NCI-H510A (cell line): ENCODE measurements around the gene KIF16B.
"Not testable (repeated sequence)": the region's sequence is repeated elsewhere in the genome, so short reads cannot be mapped to it uniquely, and the experiment has no call there.

Source experiments
- DNase-seq: peaks from one replicate; lab custom pipeline; 2025; lab: John Stamatoyannopoulos, UW

The KIF16B gene

DNA sequence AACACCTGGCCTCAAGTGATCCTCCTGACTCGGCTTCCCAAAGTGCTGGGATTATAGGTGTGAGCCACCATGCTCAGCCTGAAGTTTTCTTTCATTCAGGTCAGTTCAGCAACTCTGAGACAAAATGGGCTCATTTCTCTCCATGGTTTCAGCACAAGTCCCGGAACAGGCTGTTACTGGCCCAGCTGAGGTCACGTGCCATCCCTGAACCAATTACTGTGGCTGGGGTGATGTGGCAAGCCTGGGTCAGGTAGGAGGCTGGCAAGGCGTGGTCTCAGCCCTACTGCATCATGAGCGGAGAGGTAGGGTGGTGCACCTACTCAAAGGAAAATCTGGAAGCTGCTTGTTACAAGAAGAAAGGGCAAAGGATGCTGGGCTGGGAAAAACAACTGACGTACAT lies 326.4 kb downstream of the KIF16B start:
- no peak for DNase-seq

DNA sequence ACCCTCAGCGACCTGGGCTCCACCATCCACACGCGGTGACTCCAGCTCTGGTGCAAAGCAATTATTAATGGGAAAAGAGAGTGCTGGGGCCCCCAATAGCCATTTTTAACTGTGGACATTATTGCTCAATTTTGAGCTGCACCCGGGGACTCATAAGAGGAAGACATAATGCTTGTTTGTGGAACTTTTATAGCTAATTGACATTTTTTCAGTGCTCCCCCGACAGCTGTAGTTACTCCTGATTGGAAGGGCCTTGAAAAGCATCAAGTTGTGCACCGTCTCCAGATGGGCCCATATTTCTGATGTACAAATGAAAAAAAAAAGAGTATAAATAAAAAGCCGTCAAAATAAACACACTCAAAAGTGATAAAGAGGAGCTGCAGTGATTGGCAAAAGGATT lies 327.0 kb downstream of the KIF16B start:
- no peak for DNase-seq

DNA sequence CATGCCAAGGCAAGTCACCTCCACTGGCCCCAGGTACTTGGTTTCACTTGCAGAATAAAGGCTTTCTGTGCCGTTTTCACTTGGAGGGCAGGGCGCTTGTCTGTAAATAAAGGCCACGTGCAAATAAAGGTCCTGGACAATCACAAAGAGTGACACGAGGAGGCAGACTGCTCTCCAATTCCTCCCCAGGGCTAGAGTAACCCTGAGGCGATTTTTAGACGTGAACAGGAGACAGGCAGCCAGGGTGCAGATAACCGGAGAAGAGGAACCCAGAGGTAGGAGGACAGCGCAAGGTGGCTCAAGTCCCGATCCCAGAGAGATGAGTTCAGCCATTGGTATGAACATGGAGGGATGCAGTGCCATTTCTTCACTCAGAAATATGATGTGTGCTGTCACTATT lies 327.4 kb downstream of the KIF16B start:
- no peak for DNase-seq

DNA sequence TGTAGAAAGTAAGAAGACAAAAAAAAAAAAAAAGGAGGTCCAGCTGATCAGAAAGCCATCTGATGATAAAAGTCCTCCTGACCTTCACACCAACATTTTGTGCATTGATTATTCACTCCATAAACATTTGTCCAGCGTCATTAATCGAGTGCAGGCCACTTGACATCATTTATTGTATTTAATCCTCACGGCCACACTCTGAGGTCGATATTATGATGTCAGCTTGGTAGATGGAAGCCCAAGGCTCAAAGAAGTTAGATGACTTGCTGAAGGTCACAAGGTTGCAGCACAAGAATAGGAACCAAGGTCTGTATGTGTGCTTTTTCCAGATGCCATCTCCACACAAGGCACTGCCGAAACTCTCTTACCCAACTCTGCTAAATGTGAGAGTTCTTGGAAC lies 328.4 kb downstream of the KIF16B start:
- DNase-seq = no peak

DNA sequence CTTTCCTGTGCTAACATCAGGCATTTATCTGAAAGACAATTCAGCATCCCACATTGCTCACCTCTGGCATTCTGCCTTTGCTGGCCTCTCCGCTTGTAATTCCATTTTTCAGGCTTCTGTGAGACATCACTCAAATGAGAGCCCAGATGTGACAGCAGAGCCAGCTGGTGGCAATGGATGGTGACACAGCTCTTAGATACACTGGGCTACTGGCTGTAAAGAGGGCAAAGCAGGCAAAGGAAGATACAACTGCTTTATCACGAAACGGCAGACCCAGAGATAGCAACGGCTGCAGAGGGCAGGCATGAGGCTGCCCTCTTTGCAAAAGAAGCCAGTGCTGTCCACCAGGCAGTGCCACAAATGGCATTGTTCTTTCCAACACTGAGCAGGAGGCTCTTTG lies 329.8 kb downstream of the KIF16B start:
- DNase-seq = no peak

DNA sequence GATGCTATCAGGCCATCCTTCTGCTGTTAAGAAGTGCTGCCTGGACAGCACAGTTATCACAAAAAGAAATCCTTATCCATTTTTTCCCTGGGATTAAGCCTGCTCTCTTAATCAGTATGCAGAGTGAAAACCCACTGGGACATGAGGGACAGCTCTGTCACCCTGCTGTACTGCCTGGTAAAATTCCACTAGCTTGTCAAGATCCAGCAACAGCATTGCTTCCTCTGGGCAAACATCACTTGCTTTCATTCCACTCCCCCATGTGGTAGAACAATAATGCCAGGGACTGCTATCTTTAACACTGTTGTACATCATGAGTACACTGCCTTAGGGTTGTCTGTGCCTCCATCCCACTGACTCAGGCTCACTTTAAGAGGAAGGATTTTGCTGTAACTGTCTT lies 331.3 kb downstream of the KIF16B start:
- no peak for DNase-seq

DNA sequence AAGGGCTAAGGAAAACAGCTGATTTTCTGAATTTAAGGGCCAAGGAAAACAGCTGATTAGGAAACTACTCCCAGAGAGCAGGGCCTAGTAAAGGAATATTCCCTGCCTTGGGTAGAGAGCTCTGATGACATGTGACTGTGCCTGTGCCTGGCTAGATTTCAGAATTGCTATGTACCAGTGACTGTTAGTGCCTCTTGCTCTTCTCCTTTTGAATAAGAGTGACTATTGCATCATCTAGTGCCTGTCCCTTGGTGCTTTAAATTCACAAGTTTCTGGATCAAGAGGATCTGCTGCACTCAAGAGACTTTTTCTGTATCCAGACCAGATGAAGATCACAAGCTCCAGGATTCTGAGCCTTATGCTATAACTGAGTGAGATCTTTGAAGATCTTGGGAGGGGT lies 332.9 kb downstream of the KIF16B start:
- DNase-seq = no peak

DNA sequence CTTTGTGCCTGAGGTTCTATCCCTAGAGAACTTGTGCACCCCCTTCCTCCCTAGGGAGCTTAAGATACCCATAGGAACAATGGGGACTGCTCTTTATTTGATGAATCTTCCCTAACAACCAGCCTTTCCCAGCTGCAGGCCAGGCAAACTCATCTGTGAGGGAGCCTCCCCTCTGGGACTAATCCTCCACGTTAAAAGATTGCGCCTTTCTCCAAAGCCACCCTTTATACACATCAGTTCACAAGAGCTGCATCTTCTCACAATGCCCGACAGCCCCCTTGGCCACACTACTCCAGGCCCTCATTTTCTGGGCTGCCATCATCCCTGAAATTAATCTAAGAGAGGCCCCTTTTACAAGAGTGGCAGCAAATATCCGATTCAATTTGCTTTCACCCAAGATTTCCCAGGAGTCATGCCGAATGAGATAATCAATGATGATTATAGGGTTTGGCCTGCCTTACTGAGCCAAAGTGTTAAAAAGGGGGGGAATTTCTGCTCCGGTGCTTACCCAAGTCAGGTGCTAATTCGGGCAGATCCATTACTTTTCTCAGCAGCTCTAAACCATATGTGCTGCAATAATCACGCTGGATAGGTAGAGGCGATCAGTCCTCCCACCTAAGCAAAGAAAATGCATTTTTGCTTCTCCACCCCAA lies 336.5 kb downstream of the KIF16B start:
- no peak for DNase-seq

DNA sequence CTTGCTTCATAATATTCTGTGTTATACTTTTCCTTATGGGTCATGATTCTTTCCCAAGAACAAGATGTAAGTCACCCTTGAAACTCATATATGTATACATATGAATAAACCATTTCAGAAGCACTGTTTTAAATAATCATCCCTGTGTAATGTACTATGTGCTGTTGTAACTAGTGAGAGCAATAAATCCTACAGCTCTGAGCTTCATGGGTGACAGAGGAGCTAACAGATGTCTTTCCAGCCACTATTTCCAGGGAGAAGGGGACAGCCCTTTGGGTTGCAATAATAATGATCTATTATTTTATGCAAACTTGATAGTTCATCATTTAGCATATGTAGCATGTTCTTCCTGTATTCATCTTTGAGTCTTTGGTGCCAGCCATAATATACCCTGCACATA lies 342.8 kb downstream of the KIF16B start:
- DNase-seq = no peak

DNA sequence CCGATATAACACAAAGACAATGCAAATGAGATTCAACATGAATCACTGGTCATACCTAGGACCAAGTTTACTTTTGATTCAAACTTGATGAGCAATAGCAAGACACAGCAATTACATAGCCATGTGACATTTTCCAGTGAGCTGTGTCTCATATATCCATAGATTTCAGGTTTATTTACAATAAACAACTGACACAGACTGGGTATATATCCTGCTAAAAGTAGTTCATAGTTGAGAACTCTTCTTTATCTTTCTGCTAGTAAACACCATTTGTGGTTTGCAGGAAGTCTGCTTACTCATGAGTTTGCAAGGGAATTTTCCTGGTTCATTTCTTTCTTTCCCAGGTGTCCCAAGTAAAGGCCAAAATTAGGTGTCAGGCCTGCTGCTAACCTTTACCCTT lies 343.4 kb downstream of the KIF16B start:
- DNase-seq = no peak

DNA sequence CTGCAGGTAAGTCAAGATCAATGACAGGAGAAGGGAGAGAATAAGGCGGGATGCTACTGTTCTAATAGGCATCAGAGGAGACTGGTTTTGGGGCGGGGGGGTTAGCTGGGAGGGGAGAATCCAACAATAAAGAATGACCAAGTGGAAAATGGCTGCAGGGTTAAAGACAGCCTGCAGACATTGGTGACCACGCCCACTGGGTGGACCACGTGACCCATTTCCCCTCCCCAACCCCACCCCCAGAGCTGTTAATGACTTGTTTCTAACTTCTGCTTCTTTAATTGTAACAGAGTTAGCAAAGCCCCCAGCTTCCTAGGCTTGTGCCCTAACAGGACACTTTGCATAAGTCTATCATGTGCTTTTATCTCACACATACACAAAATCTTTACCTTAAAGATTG lies 344.5 kb downstream of the KIF16B start:
- no peak for DNase-seq

DNA sequence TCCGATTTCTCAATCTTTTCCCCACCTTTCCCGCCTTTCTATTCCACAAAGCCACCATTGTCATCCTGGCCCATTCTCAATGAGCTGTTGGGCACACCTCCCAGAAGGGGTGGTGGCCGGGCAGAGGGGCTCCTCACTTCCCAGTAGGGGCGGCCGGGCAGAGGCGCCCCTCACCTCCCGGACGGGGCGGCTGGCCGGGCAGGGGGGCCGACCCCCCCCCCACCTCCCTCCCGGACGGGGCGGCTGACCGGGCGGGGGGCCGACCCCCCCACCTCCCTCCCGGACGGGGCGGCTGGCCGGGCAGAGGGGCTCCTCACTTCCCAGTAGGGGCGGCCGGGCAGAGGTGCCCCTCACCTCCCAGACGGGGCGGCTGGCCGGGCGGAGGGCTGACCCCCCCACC lies 346.3 kb downstream of the KIF16B start:
- not testable (repeated sequence) for DNase-seq

DNA sequence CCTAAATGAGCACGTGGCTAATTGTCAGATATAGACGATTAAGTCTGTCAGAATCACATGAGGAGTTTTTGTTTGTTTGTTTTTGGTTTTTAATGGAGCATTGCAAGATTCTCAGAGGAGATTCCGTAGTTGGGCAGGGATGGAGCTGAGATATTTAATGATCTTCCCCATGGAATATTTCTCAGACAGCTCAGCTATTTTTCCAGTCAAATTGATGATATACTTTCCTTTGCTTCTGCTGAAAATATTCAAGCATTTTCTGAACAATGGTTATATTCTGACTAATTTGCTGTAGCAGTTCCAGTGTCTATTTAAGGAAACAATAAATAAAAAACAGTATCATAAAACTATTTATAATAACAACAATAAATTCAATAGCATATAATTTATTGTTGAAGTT lies 348.4 kb downstream of the KIF16B start:
- no peak for DNase-seq

DNA sequence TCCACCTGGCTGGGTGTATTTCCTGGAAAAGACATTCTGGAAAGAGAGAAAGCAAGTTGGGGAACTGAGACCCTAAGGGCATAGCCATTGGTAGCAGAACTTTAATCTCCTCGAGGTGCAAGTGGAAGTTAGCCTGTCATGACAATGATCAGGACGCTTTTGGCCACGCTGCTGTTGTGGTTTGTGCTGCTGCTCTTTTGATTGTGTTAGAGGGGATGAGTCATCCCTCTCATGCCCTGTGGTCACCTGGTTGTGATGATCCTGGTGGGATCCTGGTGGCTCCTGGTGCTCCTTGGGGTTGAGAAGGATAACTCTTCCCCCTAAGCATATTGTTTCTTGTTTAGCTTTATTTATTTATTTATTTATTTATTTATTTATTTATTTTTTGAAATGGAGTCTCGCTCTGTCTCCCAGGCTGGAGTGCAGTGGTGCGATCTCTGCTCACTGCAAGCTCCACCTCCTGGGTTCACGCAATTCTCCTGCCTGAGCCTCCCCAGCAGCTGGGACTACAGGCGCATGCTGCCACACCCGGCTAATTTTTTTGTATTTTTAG lies 350.3 kb downstream of the KIF16B start:
- DNase-seq = no peak
